Neutrophil (primary cell): Measurements from ENCODE around the gene LAMA3.

ENCODE experiments used
- H3K27ac ChIP-seq: fragments of 200-600 bp; sonication (generic); 2 replicates; pipeline ENCODE4 v1.5.1; 2016; ENCODE audit warnings: mild to moderate bottlenecking, moderate library complexity
- H3K27me3 ChIP-seq: fragments of 200-600 bp; sonication (generic); 2 replicates; pipeline ENCODE4 v1.6.0; 2016; ENCODE audit warnings: mild to moderate bottlenecking
- H3K36me3 ChIP-seq: fragments of 200-600 bp; sonication (generic); 2 replicates; pipeline ENCODE4 v1.5.1; 2017
- H3K4me1 ChIP-seq, 2 experiments: fragments of 200-600 bp in 1 of 2; sonication (generic) in 1 of 2; 1 replicate in 1 of 2; 2 replicates in 1 of 2; pipeline versions ENCODE4 v1.5.1 to v1.6.1; 2013 to 2016; ENCODE audit warnings: low read depth in 1 of 2, low read length in 1 of 2, mild to moderate bottlenecking in 1 of 2, moderate library complexity in 1 of 2; ENCODE audit not compliant: control insufficient read depth in 1 of 2, insufficient read depth in 1 of 2
- H3K4me3 ChIP-seq, 2 experiments: fragments of 200-600 bp in 1 of 2; sonication (generic) in 1 of 2; 1 replicate in 1 of 2; 2 replicates in 1 of 2; pipeline ENCODE4 v1.5.1; 2013 to 2016; ENCODE audit warnings: low read depth in 1 of 2, low read length in 1 of 2, mild to moderate bottlenecking in 1 of 2, moderate library complexity in 1 of 2
- H3K9me3 ChIP-seq: fragments of 200-600 bp; sonication (generic); 2 replicates; pipeline ENCODE4 v1.5.1; 2016
- CTCF ChIP-seq: fragments of 200-600 bp; sonication (generic); IDR thresholded peaks from 2 replicates; pipeline ENCODE4 v1.5.1; 2016; ENCODE audit warnings: antibody characterized with exemption

LAMA3 gene

GRCh38 chr18:23887493-23887892 is 198.2 kb downstream of the LAMA3 start:
- no peak for TF ChIP-seq CTCF
- Histone ChIP-seq H3K4me1 (no peaks in the 10 kb centered on the region), H3K27me3 (no peaks in the 10 kb centered on the region), H3K4me3 (no peak overlapping the region), H3K9me3 (no peaks in the 10 kb centered on the region), H3K36me3 (no peaks in the 10 kb centered on the region), H3K27ac (no peak overlapping the region)

DNA sequence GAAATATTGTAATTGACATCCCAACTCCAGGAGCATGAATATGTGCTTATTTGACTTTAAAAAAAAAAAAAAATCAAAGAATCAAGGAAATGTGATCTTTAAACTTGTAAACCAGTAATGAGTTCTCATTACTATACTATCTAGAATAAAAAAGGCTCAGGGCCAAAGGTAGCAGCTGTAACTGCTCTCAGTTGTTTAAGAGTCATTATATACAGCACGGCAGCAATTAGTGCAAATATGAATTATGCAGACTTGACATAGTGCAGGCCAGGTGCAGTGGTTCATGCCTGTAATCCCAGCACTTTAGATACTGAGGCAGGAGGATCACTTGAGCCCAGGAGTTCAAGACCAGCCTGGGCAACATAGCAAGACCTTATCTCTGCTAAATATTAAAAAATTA is 199.6 kb downstream of the LAMA3 start:
- no peaks in the 10 kb centered on the region for H3K36me3 ChIP-seq
- no peaks in the 10 kb centered on the region for H3K4me1 ChIP-seq
- H3K4me3 ChIP-seq = no peak overlapping the region
- no peak for TF ChIP-seq CTCF
- H3K9me3 ChIP-seq = no peaks in the 10 kb centered on the region
- no peaks in the 10 kb centered on the region for H3K27me3 ChIP-seq
- no peak overlapping the region for H3K27ac ChIP-seq

DNA sequence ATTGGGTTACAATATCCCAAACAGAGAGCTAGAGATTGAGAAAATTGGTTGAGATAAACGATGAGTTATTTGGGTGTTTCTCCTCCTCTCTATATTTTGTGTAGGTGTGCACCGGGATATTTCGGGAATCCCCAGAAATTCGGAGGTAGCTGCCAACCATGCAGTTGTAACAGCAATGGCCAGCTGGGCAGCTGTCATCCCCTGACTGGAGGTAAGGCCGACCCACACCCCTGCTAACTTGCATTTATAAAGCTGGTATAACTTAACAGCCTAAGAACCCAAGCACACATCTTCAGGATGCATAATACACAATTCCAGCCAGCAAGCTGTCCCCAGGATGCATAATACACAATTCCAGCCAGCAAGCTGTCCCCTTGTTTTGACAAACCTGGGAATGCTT is 200.7 kb downstream of the LAMA3 start:
- Histone ChIP-seq H3K4me3 (no peak overlapping the region), H3K27me3 (no peaks in the 10 kb centered on the region), H3K27ac (no peak overlapping the region), H3K36me3 (no peaks in the 10 kb centered on the region), H3K4me1 (no peaks in the 10 kb centered on the region), H3K9me3 (no peaks in the 10 kb centered on the region)
- no peak for TF ChIP-seq CTCF

- H3K9me3 ChIP-seq = no peaks in the 10 kb centered on the region
- H3K27ac ChIP-seq = no peak overlapping the region
- TF ChIP-seq CTCF = no peak
- H3K4me1 ChIP-seq = no peaks in the 10 kb centered on the region
- no peaks in the 10 kb centered on the region for H3K27me3 ChIP-seq
- H3K4me3 ChIP-seq = no peak overlapping the region
- no peaks in the 10 kb centered on the region for H3K36me3 ChIP-seq
Observed at GRCh38 chr18:23890589-23890988, 201.3 kb downstream of the LAMA3 start.

- no peaks in the 10 kb centered on the region for H3K9me3 ChIP-seq
- H3K4me1 ChIP-seq = peaks cover 0 to 5% of the 10 kb centered on the region in 2 experiments
- TF ChIP-seq CTCF = no peak
- no peak overlapping the region for H3K4me3 ChIP-seq
- H3K27me3 ChIP-seq = no peaks in the 10 kb centered on the region
- no peak overlapping the region for H3K27ac ChIP-seq
- H3K36me3 ChIP-seq = no peaks in the 10 kb centered on the region
Observed at GRCh38 chr18:23893653-23894052, 204.4 kb downstream of the LAMA3 start.

DNA sequence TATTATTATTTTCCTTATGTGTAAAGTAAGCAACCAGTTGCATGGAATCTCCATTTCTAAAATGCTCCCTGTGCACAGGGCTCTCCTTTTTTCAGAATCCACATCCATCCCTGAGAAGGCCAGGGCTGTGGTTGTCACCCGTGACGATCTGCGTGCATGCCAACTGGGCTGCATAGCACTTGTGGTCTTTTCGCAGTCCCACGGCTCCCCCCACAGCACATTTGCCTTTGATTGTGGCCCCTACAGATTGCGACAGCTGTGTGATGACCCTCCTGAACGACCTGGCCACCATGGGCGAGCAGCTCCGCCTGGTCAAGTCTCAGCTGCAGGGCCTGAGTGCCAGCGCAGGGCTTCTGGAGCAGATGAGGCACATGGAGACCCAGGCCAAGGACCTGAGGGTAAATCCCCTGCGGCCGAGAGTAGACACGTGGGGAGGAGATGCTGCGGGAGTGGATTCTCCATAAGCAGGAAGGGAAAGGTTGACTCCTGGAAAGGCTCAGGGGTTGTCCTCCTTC is 205.5 kb downstream of the LAMA3 start:
- no peak for TF ChIP-seq CTCF
- Histone ChIP-seq H3K9me3 (no peaks in the 10 kb centered on the region), H3K36me3 (no peaks in the 10 kb centered on the region), H3K4me1 (peaks cover 0 to 5% of the 10 kb centered on the region in 2 experiments), H3K27me3 (no peaks in the 10 kb centered on the region), H3K27ac (no peak overlapping the region), H3K4me3 (no peak overlapping the region)
